ENCODE data around the gene MPP1.

MPP1 gene

DNA sequence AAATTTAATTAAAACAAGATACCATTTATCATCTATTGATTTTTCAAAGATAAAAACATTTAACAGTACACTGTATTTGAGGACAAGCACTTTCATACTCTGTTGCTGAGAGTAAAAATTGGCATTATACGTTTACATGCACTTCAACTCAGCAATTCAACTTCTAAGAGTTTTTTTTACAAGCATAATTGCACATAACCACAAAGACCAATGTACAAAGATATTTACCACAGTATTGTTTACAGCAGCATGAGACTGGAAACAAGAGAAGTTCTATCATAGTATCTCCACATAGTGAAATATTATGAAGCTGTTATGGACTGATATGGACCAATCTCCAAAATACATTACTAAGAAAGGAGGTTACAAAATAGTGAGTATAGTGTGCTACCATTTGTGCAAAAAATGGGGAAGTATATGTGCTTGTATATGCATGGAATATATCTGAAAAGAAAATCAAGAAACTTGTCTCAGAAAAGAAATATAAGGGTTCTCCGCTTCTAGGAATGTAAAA is 65.3 kb downstream of the MPP1 start:
- no peak for TF ChIP-seq ZFX (IDR thresholded peaks at IDR 0.05)
- TF ChIP-seq, protein P1, sequence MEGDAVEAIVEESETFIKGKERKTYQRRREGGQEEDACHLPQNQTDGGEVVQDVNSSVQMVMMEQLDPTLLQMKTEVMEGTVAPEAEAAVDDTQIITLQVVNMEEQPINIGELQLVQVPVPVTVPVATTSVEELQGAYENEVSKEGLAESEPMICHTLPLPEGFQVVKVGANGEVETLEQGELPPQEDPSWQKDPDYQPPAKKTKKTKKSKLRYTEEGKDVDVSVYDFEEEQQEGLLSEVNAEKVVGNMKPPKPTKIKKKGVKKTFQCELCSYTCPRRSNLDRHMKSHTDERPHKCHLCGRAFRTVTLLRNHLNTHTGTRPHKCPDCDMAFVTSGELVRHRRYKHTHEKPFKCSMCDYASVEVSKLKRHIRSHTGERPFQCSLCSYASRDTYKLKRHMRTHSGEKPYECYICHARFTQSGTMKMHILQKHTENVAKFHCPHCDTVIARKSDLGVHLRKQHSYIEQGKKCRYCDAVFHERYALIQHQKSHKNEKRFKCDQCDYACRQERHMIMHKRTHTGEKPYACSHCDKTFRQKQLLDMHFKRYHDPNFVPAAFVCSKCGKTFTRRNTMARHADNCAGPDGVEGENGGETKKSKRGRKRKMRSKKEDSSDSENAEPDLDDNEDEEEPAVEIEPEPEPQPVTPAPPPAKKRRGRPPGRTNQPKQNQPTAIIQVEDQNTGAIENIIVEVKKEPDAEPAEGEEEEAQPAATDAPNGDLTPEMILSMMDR (conservative IDR thresholded peaks at IDR 0.05), result no peak
- H3K27ac ChIP-seq, result no peak overlapping the region

DNA sequence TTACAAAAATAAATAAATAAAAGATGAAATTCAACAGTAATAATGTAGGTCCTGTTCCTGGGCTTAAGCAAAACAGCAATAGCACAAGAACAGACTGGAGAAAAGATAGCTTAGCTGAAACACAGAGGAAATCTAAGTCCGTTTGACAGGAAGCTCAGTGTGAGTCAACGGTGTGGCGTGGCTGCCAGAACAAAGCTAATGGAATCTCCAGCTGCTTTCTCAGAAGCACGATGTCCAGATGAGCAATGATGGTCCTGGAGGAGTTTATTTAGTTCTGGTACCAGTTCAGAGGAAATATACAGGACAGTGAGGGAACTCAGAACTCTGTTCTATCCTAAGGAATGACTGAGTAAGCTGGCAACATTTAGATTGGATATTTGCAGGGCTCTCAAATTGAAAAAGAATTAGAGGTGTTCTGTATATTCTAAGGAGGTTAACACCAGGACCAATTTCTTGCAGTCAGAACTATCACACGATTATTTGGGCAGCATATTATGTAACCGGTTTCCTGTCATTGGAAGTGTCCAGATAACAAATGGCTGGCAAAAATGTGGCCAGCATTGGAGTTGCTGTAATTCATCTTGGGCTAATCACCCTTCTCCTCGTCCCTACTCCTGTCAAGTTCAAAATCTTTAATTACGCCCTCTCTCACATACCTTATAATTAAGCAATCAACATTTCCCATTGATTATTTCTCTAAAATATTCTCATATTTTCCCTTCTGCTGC is 67.1 kb downstream of the MPP1 start:
- H3K27ac ChIP-seq, result no peak overlapping the region
- no peak for TF ChIP-seq ZFX (IDR thresholded peaks at IDR 0.05)
- TF ChIP-seq, protein P1 (conservative IDR thresholded peaks at IDR 0.05), result no peak

DNA sequence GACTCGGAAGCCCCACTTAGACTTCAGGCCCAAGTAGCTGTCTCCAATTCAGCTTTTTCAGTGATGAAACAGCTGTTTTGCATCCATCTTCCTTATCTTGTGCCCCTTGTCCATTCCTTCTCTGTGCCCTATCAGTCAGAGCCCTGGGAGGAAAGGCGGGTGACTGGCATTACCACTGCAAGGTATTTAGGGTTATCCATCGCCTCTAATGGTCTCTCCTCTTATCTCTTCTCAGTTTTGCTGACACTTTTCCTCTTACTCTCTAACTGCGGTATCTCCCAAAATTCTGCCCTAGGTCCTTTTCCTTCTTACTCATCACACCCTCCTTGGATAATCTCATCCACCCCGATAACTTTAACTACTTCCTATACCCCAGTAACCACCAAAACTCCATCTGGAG is 68.1 kb downstream of the MPP1 start:
- H3K27ac ChIP-seq, result no peak overlapping the region
- TF ChIP-seq ZFX (IDR thresholded peaks at IDR 0.05), result no peak
- TF ChIP-seq, protein P1 (conservative IDR thresholded peaks at IDR 0.05), result no peak

DNA sequence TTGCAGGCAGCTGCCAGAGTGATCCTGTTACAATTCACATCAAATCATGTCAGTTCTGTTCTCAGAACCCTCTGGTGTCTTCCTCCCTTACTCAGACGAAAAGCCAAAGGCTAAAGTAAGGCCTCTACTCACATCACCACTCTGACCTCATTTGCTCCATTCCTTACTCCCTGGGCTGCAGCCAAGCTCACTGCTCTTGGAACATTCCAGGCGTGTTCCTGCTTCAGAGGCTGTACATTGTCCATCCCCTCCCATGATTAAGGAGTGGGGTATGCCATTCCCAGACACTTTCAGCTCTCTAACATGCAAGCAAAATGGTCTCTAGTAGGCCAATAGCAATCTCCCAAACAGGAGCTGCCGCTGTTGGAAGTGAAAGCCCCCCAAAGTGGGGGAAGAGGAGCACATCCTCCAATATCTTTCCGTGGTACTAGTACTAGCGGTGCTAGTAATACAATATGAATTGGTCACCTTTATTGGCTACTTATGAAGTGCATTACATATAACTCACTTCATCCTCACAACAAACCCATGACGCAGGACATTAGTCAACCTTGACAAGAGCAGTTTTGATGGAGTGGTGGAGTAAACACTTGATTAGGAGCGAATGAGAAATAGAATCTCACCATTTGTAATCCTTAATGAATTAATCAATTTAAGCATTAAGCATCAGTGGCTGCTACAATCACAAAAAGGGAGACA is 69.4 kb downstream of the MPP1 start:
- no peak overlapping the region for H3K27ac ChIP-seq

DNA sequence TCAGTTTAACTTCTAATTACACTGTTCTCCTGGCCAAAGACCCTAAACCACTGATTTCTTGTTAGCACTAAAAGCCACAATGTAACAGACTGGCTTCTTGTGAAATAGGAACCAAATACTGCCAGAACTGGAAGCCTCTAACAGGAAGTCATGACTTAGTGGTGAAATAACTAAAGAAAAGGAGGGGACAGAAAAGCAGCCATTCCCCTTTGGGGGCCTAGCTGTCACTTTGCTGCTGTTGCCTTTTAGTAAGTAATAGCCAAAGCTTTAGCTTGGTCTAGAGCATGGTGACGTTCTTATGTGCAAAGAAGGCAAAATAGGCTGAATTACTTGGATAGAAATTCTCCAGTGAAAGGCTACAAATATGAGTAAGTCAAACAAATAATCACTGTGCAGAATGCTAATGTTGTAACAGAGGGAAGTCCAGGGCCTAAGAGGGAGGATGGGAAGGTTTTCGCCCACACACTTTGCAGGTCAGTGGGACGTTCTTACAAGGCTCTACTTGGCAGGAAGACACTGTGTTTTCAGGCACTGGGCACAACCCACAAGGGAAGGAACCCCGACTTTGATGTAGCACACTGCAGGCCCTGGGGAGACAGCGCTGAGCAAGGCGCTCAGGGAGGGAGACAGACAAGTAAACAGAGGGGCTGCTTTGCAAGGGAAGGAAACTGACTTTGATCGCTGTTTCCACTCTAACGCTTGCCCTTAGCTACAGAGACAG is 71.1 kb downstream of the MPP1 start:
- TF ChIP-seq, protein P1 (conservative IDR thresholded peaks at IDR 0.05), result no peak
- TF ChIP-seq ZFX (IDR thresholded peaks at IDR 0.05), result no peak
- no peak overlapping the region for H3K27ac ChIP-seq

More for the DNA sequence above, 69.4 kb downstream of the MPP1 start:
- TF ChIP-seq ZFX (IDR thresholded peaks at IDR 0.05), result no peak
- TF ChIP-seq, protein P1 (conservative IDR thresholded peaks at IDR 0.05), result no peak

DNA sequence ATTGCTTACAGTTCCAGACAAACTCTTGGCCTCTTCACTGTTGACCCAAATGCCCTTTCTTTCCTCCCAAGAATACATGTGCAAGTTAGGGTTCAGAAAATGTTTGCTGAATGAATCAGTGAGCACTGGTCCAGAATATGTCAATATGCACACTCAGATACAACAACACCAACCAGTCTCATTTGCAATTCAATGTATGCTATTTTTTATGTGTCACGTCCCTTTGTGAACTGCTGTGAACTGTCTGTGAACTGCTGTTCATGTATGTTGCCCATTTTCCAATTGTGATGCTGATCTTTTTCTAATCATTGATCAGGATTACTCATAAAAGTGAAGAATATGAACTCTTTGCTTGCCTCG is 72.2 kb downstream of the MPP1 start:
- TF ChIP-seq ZFX (IDR thresholded peaks at IDR 0.05), result no peak
- TF ChIP-seq, protein P1 (conservative IDR thresholded peaks at IDR 0.05), result no peak
- no peak overlapping the region for H3K27ac ChIP-seq

All from C4-2B (cell line).